GM19467 (cell line): ENCODE measurements around the gene WDR86.

Experiments used
- ATAC-seq: cut with Tn5 transposase; IDR thresholded peaks from one replicate; pipeline ENCODE4 v1.9.1; 2021; ENCODE audit warnings: mild to moderate bottlenecking, moderate library complexity; ENCODE audit not compliant: unreplicated experiment

WDR86 gene, protein sequence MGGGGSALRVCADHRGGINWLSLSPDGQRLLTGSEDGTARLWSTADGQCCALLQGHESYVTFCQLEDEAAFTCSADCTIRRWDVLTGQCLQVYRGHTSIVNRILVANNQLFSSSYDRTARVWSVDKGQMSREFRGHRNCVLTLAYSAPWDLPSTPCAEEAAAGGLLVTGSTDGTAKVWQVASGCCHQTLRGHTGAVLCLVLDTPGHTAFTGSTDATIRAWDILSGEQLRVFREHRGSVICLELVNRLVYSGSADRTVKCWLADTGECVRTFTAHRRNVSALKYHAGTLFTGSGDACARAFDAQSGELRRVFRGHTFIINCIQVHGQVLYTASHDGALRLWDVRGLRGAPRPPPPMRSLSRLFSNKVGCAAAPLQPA

DNA sequence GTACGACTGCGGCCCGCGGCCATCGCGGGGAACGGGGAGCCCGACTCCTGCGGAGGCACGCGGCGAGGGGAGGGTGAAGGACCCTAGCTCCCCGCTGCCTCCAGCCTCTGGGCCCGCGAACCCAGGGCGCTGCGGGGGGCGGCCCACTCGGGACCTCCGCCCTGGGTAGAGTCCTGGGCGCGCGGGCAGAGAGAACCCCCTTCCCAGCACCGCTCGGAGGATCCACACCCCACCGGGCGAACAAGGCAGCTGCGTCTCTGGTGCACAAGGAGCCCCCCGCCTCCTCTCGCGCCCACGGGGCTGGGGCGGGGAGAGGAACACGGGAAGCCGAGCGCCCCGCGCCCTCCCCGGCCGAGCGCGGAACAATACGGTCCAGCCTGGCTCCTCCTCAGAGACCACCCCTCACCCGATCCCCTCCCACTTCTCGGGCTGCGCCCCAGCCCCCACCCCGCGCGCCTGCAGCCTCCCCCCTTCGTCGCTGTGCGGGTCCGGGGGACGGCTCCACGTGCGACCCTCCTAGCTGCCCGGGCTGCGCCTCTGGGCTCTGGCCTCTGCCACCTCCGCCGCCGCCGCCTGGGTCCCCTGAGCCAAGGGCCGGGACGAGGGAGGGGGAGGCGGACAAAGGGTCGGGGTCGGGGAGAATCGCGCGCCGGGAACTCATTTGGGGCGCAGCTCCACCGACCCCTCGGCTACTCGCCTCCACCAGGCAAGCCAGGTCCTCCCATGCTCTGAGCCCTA, at the start of gene WDR86:
WDR86 (minus strand) TSS at position 372 of the 738 bp plus-strand sequence. CDS start 449 bp downstream, outside the sequence.
- ATAC-seq = no peak

DNA sequence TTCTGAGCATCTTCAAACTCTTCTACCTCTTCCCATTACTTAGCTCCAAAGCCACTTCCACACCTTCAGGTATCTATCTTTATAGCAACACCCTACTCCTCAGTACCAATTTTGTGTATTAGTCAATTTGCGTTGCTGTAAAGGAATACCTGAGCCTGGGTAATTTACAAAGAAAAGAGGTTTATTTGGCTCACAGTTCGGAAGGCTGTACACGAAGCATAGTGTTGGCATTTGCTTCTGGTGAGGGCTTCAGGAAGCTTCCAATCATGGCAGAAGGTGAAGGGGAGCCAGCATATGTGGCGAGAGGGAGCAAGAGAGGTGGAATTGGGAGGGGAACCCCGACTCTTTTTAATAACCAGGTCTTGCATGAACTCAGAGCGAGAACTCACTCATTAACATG, 47.7 kb upstream of the WDR86 start:
- no peak for ATAC-seq

DNA sequence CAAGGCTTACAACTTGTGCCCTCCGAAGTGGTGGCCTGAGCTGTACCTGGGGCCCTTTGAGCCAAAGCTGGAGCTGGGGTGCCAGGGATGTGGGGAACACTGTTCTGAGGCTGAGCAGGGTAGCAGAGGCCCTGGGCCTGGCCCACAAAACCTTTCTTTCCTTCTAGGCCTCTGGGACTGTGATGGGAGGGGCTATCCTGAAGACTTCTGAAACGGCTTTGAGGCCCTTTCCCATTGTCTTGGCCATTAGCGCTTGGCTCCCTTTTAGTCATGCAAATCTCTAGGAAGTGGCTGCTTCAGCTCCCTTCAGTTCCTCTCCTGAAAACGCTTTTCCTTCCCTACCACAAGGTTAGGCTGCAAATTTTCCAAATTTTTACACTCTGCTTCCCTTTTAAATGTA, 46.9 kb upstream of the WDR86 start:
- no peak for ATAC-seq

DNA sequence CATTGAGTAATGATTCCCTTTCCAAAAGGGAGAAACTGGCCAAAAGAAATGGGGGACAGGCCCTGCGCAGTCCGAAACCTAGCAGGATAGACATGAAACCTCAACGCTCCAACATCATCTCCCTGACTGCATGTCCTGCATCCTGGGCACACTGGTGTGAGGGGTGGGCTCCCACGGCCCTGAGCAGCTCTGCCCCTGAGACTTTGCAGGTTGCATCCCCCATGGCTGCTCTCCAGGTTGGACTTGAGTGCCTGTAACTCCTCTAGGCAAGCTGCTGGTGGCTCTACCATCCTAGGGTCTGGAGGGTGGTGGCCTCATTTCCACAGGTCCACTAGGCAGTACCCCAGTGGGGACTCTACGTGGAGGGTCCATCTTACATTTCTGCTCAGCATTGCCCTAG, 46.4 kb upstream of the WDR86 start:
- ATAC-seq = no peak

DNA sequence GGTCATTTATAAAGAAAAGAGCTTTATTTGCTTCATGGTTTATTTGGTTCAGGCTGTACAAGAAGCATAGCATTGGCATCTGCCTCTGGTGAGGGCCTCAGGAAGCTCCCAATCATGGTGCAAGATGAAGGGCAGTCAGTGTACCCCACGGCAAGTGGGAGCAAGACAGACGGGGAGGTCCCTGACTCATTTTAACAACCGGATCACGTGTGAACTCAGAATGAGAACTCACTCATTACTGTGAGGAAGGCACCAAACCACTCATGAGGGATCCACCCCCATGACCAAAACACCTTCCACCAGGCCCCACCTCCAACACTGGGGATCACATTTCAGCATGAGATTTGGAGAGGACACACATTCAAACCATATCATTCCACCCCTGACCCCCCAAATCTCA, 45.9 kb upstream of the WDR86 start:
- no peak for ATAC-seq

DNA sequence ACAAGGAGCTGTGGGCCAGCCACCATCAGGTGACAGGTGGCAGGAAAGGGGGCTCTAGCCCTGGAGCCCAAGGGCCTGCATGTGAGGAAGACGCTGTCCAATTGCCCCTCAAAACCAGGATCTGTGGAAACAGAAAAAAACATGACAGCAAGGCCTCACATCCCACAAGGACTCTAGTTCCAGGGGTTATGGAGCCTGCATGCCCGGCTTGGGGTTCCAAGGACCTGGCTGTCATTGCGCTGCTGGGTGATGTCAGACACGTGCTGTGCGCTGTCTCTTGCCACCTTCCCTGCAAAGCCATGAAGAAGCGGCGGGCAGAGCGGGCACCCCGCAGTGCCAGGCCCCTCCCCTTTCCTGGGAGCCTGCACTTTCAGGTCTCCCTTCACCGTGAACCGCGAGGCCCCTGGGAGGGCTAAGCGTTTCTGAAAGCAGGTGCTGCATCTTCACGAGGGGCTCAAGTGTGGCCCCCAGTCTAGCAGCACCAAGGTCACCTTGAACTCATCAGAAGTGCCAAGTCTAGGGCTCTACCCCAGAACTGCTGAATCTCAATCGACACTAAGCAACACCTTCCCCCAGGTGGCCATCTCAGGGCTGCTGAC, 45.2 kb upstream of the WDR86 start:
- no peak for ATAC-seq

DNA sequence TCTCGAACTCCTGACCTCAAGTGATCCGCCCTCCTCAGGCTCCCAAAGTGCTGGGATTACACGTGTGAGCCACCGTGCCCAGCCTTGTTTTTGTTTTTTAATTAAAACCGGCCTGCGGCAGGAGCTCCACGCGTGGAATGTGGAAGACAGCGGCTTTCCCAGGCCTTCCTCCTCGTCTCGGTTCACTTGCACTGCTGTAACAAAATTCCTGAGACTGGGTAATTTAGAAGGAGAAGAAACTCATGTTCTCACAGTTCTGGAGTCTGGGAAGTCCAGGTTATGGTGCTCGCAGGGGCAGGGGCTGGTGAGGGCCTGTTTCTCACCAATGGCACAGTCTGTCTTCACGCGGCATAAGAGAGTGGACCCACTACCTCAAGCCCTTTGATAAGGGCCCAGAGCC, 44.5 kb upstream of the WDR86 start:
- no peak for ATAC-seq

DNA sequence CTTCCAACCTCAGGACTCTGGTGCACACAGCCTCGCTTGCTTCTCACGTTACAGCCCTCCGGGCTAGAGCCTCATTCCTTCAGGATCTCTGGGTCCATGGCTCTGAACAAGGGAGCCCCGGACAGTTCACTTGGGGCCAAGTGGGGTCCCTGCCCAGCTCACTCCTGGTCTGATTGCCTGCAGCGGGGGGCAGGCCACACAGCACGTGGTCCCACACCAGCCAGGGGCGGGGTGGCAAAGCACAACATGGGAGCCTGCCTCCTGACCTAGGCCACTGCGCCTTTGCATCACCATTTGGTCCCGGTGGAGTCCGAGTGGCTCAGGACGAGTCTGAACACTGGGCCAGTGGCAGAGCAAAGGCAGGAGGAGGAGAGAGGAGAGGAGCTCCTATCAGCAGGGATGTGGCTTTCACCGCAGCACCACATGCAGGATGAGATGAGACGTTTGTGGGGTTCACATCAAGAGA, 43.5 kb upstream of the WDR86 start:
- ATAC-seq = no peak

DNA sequence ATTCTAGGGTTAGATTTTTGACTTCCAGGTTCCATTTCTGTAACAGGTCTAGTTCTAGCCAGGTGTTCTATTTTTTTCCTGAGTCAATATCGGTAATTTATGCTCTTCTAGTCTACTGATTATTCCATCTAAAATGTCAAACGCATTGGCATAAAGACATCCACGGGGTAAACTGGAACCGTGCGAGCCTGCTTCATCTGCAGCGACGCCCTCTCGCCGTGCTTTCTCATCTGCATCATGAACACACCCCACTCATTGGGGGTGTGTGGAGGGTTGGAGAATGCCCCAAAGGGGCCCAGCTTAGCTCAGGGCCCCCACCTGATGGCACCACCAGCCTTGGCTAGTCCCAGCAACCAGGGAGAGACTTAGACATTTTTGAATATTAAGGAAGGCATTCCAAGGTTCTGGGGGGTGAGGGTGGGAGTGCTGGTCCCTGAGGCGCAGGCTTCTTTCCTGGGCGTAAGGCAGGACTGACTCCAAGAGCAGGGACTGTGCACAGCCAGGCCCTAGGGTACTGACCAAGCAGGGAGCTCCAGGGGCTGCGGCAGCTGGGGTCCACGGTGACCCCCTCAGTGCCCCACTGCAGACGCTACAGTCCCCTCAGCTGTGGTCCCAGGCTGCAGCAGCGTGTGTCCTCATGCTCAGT, 43.0 kb upstream of the WDR86 start:
- ATAC-seq = no peak

DNA sequence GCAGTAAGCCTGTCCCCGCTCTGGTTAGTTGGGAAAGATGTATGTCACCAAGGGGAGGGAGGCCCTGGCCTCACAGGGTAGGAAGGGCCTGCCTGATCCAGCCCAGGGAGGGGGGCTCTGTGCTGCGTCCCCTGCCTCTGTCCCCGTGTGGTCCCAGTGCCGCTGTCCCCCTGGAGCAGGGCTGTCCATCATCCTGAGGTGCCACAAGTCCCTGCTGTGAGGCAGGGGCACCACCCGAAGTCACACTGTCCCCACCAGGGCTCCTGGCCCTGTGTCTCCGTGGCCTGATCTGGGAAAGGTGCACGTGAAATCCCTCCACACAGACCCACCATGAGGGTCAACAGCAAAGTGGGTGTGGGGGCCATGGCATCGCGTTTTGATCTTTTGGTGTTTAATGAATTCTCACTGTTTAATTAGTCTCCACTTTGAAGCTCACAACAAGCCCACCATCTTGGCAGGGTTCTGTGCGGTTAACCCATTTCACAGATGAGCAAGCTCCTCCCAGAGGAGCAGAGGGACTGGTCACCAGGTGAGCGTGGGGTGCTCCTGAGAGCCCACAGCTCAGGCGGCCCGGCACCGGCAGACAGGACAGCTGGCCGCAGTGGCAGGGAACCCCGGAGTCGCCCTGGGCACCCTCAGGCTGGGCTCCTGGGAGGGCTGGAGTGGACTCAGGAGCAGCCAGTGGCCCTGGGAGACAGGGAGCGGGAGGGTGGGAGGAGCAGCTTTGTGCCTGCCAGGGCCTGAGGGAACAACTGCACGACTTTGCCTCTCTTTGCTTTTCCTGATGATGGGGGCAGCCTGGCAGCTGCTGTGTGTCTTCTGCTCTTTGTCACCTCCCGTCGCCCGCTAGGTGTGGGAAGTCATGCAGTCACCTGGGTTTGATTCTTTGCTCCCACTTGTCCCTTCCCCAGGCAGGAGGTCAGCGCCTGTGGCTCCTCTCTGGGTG, 42.1 kb upstream of the WDR86 start:
- ATAC-seq = no peak

DNA sequence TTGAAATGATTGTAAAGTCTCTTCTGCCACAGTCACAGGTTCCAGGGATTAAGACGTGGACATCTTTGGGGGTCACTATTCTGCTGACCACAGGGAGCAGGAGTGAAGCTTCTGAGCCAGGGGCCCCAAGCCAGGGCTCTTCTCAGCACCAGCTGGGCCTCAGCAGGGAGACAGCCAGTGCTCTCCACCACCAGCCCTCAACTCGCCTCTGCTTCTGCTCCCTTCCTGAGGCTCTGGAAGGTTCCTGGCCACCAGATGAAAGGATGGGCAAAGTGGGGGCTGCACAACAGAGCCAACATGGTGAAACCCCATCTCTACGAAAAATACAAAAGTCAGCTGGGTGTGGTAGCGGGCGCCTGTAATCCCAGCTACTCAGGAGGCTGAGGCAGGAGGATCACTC, 41.3 kb upstream of the WDR86 start:
- no peak for ATAC-seq

DNA sequence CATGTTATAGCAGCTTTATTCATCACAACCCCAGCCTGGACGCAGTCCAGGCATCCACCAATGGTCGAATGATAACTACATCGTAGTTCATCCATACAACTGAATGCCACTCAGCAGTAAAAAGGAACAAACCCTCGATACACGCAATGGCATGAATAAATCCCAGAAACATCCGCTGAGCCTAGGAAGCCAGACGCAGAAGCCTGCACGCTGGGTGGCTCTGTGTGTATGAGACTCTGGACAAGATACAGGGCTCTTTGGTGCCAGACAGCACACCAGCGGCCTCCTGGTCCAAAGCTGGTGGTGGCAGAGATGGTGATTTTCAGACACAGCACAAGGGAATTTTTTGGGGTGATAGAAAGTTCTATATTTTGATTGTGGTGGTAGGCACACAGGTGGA, 40.2 kb upstream of the WDR86 start:
- ATAC-seq = no peak

DNA sequence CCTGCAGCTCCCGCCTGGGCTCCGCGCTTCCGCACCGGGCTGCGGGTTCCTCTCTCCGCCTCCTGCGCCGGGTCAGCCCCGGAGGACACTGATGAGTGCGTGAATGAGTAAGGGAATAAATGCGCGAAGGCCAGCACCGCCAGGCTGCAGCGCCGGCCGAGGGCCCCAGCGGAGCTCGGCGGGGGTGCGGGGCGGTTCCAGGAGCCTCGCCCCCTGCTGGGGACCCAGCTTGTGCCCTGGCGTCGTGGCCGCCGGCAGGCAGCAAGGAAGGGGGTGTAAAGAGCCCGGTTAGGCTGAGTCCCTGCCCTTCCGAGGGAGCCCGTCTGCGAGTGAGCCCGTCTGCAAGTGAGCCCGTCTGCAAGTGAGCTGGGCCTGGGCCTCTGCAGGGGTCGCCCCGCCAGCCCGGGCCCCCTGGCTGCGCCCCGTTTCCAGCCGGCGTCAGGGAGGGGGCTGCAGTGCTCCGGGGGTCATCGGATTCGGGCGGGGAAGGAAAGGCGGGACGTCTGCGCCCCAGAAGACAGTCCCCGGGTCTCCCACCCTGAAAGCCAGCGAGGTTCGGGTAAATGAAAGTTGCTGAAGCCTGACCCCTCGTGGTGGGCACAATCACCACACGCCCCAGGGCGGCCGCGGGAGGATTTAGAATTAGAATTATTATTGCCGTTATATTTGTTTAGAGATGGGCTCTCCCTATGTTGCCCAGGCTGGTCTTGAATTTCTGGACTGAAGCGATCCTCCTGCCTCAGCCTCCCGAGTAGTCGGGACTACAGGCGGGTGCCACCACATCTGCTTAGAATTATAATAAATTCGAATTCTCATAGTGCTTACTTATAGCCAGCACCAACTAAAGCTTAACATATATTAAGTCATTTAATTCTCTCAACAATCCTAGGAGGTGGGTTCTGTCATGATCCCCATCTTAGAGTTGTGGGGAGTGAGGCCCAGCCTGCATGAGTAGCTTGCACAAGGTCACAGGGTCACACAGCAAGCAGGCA, 38.7 kb upstream of the WDR86 start:
- ATAC-seq = no peak

DNA sequence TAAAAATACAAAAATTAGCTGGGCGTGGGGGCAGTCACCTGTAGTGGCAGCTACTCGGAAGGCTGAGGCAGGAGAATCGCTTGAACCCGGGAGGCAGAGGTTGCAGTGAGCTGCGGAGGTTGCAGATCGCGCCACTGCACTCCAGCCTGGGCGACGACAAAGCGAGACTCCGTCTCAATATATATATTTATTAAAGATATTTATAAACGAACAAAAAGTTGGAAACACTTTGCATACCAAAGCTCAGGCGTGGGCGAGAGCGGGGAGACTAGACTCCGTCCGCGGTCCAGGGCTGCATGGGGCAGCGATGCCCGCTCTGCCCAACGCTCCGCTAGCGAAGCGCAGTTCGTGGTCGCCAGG, 38.0 kb upstream of the WDR86 start:
- no peak for ATAC-seq

DNA sequence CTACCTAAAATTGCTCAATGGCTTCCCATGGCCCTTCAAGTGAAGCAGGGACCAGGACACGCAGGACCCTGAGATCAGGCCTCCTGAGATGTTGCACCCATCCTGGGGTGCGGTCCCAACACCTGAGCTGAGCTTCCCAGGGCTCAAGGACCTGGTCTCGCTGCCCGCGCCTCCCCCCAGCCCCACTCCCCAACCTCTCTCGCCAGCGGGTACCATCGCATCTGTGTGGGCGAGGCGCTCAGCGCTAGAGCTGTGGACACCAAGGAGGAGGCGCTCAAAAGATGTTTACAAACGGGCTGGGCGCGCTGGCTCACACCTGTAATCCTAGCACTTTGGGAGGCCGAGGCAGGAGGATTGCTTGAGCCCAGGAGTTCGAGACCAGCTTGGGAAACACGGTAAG, 37.5 kb upstream of the WDR86 start:
- no peak for ATAC-seq

DNA sequence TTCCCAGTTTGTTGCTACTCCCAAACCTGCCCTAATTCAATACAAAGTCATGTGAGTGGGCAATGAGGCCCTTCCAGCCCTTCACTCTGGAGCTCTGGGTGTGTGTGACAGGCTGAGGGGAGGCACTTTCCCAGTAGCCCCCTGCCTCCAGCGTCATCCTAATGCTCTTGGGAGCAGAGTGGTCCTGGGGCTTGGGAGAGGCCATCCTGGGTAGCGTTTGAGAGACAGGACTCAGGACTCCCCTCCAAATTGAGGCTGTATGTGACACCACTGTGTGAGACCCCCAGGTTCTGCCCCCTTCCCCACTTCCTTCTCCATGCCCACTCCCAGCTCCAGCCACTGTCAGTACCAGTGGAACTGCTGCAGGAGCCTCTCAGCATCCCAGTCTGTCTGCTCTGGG, 36.6 kb upstream of the WDR86 start:
- no peak for ATAC-seq

DNA sequence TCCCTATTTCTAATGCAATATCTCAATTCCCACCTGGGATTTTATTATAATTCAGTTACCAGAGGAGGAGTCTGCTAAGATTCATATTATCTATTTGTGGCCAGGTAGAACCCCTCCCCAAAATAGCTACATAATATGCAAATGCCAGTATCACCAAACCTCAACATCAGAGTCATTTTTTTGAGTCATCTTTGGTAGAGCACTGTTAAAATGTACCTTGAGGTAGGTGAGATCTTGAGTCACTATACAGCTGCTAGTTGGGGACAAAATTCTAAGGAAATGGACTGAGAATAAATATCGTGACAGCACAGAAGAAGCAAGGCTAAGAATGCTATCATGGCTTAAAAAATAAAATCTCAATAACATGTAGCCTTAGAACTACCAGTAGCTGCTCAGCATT, 34.8 kb upstream of the WDR86 start:
- ATAC-seq = no peak

DNA sequence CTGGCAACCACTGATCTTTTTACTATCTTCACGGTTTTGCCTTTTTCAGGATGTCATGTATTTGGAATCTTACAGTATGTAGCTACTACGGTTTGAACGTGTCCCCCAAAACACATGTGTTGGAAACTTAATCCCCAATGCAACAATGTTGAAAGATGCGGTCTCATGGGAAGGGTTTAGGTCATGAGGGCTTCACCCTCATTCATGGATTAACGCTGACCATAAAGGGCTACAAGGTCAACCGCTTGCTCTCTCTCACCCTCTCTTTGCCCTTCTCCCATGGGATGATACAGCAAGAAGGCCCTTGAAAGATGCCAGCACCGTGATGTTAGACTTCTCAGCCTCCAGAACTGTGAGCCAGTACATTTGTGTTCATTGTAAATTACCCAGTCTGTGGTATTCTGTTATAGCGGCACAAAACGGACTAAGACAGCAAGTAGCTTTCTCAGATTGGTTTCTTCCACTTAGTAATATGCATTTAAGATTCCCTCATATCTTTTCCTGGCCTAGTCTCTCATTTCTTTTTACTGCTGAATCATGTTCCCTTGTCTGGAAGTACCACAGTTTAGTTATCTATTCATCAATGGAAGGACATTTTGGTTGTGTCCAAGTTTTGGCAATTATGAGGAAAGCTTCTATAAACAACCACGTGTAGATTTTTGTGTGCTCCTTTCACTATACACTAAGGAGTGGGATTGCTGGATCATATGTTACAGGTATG, 33.1 kb upstream of the WDR86 start:
- ATAC-seq = no peak
